Fibroblast of skin of right biceps (primary cell): ENCODE measurements around the gene LRRC58.

ENCODE experiments used
- DNase-seq: peaks from one replicate; pipeline ENCODE4 v3.0.0-alpha.2; 2013

Gene LRRC58

DNA sequence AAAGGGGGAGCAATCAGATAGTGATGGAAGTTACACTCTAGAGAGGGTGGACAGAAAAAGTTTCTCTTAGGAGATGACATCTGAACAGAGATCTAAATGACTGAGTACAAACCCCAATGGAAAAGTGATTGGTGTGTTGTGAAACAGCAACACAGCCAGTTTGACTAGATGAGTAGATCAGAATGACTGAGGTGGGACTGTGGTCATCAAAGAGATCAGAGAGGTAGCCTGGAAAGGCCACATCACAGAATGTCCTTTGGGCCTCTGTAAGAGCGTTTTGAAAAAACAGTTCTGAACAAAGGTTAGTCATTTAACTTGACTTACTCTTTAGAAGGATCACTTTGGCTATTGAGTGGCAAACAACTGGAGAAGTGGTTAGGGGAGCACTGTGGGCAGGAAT lies 10.6 kb downstream of the LRRC58 start:
- DNase-seq = no peak

DNA sequence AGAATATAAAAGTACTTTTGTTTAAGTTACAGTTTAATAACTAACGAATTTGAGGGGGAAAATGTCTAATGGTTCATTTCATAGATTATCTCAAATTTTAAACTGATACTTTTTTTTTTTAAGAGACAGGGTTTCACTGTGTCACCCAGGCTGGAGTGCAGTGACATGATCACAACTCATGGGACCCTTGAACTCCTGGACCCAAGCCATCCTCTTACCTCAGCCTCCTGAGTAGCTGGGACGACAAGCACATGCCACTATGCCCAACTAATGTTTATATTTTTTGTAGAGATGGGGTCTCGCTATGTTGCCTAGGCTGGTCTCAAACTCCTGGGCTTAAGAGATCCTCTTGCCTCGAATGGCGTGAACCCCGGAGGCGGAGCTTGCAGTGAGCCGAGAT lies 16.5 kb downstream of the LRRC58 start:
- no peak for DNase-seq

DNA sequence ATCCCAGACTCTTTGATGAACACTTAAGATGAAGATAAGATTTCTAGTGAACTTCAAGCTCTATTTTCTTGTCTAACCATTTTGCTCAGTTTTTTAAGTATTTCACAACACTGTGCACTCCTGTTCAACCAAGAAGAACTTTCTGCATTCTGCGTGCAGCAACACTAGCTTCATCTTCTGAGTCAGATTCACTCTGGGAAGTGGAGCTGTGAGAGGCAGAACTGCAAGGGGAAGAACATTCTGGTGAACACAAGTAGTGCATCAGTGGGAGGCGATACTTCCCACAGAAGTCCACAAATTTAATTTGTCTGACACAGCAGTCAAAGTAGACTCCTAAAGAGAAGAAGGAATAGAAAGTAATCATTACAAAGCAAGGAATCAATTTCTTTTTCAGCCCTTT lies 18.1 kb downstream of the LRRC58 start:
- DNase-seq = no peak

DNA sequence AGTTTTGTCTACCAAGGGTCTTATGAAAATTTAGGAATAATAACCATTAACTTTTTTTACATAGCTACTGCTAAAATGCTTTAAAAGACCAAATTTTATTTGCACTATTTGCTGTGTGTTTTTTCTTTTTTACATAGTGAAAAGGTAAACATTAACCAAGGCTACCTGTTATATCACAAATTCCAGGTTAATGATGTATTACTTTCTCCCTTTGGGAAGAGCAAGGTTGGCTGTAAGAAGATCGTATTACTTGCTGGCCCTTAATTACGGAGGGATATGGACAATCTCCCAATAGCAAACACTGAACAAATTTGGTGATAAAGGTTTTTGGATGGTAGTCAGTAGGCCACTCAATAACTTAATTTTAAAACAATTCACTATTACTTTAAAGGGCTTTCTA lies 22.4 kb downstream of the LRRC58 start:
- no peak for DNase-seq

DNA sequence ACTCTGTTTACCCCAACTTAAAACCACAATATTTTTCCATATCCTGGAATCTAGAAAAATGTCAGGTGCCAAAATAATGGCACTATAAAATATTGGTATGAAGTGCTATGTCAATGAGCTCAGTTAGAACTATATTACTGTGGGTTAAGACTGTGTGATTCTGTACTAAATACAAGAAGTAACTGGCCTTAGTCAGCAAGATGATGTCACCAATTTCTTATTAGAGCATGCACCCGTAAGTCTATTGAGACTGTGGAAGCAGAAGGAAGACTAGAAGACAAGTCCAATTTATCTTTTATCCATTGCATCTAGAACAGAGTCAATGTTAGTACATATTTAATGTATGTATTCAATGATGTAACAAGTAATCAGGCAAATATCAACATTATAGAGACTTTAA lies 25.0 kb downstream of the LRRC58 start:
- DNase-seq = no peak

DNA sequence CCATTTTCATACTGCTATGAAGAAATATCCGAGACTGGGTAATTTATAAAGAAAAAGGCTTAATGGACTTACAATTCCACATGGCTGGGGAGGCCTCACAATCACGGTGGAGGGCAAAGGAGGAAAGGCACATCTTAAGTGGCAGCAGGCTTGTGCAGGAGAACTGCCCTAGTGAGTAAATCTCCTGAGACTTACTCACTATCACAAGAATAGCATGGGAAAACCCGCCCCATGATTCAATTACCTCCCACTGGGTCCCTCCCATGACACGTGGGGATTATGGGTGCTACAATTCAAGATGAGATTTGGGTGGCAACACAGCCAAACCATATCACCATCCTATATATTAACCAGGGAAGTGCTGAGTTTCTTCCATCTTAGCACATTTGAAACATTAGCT lies 25.4 kb downstream of the LRRC58 start:
- peak; percentile 4 for DNase-seq

DNA sequence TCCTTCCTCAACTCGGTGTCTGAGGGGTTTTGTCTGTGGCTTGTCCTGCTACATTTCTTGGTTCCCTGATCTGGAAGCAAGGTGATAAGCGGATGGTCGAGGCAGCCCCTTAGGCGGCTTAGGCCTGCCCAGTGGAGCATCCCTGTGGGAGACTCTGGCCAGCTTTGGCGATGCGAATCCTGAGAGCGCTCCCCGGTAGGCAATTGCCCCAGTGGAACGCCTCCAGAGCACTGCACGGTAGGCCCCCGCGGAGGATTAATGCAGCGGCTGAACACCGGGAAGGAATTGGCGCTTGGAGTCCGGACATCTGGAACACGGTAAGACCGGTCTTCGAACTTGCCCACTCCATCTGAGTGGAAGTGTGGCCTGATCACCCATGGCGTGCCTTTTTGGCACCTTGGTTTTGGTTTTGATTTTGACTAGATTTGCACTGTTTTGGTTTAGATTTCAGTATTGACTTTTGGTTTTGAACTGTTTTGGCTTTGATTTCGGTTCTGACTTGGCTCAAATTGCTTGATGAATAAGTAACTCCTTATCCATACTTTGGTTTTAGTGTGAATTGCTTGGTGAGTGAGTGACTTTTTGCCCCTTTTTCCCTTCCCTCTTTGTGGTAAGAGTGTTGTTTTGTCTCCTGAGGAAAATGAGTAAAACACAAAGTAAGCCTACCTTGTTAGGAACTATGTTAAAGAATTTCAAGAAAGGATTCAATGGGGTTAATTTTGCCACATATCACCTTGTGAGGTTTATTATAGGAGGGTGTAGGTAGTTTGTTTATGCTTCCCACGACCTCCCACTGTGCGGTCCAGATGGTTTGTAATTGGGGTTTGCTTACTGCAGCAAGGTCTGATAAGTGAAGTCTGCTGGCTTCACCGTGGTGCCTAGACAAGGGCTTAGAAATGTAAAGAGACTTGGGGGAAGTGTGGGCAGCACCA lies 37.0 kb downstream of the LRRC58 start:
- no peak for DNase-seq

DNA sequence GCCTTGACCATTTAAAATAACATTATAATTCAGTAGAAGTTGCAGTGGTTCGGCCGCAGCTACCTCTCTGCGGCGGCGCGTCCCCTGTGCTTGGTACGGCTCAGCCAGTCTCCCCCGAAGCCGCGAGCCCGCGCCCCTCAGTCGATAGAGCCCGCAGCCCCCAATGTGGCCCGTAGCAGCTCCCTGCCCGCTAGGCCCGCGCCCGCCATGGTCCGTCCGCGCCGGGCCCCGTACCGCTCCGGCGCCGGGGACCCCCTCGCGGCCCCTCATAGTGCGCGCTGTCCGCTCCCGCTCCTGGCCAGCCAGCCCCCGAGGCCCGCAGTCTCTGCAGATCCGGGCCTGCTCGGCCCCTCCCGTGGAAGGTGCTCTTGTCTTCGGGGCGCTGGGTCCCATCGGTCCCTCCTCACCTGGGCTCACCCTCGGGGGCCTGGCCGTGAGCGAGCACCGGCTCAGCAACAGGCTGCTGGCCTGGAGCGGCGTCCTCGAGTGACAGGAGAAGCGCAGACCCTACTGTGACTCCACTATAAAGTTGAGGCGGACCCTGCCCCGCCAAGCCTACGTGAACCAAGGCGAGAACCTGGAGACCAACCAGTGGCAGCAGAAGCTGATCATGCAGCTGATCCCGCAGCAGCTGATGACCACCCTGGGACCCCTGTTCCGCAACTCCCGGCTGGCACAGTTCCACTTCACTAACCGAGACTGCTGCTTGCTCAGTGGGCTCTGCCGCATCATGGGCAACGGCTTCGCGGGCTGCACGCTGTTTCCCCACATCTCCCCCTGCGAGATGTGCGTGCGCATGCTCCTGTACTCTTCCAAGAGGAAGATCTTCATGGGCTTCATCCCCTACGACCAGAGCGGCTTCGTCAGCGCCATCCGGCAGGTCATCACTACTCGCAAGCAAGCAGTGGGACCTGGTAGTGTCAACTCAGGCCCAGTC lies 42.4 kb downstream of the LRRC58 start:
- no peak for DNase-seq

DNA sequence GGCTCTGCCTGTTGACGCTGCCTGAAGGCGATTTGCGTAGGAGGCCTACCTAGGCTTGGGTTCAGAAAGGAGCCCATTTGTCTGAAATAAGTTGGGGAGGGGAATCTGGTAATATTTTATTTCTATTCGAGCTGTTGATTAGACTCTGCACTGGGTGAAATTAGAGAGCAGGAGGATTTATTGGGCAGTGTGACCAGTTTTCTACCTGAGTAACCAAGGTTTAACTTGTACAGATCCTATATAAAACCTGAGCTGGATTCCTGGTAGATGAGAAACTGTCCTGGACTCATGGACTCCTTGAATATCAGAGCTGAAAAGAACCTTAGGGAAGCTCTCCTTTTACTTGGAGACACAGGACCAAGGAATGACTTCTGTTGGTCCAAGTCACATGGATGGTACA lies 44.5 kb downstream of the LRRC58 start:
- no peak for DNase-seq

DNA sequence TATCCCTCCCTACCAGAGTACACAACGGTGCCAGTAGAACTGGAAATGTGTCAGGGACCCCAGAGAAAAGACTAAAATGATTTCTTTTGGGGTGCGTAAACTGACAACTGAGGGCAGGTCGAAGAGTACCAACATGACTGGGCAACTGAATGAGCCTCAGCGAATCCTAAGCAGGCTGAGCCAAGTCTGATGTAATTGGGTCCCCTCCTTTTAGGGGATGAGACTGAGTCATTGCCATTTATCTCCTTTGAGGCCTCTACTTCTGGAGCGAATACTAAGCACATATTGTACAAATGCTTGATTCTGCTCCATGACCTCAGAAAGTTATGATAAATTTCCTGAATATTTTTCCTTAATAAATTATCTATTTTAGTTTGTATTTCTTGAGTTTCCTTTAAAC lies 46.8 kb downstream of the LRRC58 start:
- DNase-seq = peak; percentile 29

DNA sequence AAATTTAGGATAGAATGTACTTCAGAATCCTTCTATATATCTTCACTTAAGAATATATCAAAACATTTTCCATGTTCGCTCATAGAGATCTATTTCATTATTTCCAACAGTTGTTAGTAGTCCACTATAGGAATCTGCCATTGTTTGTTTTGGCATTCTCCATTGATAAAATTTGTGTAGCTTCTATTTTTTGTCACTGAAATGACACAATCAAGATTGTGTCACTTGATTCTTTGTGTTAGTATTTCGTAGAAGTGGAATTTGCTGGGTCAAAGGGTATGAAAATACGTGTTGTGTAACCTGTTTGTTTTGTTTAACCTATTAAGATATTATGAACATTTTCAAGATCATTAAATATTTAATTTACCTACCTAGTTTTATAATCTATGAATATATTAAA lies 48.2 kb downstream of the LRRC58 start:
- DNase-seq = no peak

DNA sequence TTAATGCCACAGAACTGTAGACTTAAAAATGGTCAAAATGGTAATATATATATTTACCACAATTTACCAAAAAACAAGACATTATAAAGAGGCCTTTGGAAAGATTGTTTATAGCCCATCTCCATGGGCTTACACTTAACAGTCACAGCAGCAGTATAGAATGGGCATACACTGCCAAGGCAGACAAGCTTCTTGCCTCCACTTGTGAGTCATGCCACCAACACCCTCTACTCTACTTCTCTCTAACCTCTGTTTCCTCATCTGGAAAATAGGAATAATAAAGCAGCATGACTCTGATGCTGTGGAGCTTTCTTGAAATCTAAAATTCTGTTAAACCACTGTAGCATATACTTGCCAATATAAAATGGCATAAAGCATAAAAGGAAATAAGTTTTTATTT lies 49.8 kb downstream of the LRRC58 start:
- DNase-seq = no peak

DNA sequence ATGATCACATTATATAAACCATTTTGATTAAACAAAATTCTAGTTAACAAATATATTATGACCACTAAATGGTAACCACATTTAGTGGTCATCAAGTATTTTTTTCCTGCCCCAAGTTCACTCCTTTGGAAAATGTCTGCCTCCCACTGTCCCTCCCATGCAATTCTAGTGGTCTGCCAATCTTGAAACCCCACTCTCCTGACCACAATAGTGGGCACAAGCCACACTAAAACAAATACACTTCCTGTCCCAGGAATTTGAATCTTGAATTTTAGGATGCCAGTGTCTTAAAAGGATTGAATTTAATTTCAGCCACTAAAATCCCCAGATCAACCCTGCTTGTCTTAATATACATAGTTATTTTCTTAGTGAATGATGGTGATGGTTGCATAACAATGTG lies 50.2 kb downstream of the LRRC58 start:
- DNase-seq = no peak

DNA sequence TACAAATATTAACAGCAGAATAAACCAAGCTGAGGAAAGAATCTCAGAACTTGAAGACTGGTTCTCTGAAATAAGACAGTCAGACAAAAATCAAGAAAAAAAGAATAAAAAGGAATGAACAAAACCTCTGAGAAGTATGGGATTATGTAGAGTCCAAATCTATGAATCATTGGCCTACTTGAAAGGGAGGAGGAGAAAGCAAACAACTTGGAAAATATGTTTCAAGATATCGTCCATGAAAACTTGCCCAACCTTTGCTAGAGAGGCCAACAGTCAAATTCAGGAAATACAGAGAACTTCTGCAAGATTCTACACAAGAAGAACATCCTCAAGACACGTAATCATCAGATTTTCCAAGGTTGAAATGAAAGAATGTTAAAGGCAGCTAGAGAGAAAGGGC lies 57.6 kb downstream of the LRRC58 start:
- DNase-seq = peak; percentile 12

DNA sequence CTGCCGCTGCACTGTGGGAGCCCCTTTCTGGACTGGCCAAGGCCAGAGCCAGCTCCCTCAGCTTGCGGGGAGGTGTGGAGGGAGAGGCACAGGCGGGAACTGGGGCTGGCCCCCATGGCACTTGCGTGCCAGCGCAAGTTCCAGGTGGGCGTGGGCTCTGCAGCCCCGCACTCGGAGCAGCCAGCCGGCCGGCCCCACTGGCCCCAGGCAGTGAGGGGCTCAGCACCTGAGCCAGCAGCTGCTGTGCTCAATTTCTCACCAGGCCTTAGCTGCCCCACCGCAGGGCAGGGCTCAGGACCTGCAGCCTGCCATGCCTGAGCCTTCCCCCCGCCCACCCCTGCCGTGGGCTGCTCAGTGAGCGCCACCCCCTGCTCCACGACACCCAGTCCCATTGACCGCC lies 59.5 kb downstream of the LRRC58 start:
- DNase-seq = no peak

DNA sequence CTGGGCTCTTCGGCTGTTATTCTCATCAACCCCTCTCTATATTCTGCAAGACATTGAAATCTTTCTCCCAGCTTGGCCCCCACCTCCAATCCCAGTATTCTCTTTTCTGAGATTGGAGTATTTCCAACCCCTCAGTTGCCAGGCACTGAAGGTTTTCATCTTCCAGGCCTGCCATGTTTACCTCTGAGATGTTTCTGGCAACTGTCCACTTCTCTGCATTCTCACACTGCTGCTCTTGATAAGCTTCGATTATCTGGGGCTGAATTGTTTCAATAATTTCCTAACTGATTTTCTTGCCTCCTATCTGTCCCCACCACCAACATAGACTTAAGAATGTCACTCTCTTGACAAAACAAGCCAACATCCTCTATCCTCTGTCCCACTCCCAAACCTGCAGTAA lies 62.7 kb downstream of the LRRC58 start:
- DNase-seq = no peak

DNA sequence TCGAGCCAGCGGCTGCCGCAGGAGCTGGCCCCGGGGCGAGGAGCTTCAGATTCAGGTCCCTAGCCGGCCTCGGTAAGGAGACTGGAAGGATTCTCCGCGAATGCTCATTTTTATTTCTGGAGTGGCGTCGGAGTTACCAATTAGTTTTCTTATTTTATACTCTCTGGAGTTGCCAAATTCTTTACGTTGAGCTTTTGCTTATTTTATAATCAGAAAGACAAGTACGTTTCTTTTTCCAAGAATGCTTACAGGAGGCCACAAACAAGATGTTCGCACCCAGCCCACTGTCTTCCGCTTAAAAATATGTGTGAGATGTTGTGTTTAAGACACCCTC lies 63.7 kb downstream of the LRRC58 start:
- DNase-seq = no peak

DNA sequence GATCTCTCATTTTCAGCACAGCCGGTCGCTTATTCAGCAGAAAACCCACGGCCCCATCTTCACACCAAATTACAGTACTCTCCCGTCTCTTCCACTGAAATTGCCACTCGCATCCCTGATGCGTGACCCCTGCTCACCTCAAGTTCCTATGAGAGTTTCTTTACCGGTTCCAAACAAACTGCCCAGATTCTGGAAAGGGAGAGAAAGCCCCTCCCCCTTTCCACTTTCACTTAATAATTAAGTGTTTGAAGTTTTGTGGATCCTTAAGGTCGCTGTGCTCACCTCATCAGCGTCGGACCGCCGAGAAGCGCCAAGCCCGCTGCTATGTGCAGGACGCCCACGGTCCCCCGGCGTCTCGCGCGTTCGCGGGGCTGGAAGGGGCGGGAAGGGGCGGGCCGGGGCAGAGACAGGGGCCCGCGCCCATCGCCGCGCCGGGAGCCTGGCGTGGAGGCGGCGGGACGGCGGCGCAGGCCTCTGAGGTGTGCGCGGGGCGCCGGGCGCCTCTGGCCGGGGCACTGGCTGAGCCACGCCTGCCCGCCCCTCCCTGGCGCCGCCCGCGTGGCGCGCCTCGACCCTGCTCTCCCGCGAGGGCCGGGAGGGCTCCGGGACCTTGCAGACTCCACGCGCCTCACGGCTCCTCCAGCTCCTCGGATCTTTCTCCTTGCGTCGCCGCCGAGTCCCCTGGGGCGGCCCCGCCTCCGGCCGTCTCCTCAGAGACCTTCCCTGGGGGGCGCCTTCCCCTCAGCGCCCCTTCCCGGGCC lies 64.2 kb downstream of the LRRC58 start, which contains the start of gene GPR156:
TSS of gene GPR156 (minus strand) at position 476 of the 761 bp plus-strand sequence. CDS start 41,124 bp downstream, outside the sequence.
- DNase-seq = peak; percentile 43

DNA sequence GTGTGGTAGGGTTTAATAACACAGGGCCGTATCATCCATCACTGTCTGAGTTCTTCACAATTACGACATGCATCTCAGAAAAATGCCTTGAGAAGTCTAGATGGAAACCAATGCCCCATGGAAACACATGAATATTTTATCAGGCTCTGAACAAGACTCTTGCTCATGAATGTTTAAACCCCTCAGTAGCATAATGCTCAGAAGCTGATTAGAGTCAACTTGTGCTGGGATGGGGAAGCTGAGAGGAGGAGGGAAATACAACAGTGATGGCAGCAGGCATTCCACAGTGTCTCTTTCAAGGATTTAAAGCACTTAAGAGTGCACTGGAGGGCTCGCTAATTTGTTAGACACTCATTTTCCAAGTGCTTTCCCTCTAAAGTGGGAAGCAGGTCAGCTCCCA lies 67.9 kb downstream of the LRRC58 start:
- no peak for DNase-seq

DNA sequence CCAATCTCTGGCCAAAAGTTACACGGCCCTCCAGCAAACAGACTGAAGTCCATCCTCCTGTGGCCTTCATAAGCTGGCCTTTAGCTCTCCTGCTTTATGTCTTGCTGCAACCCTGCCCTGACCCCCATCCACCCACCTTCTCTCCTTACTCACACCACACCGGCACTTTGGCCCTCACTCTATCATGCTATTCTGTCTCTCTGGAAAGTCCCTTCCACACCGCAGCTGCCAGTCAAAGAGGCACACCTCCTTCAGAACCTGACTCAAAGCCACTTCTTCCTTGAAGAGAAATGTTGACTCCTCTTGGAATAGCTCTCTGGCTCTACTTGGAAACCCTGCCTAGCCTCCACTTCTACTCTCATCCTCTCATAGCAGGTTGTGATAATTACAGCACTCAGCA lies 68.6 kb downstream of the LRRC58 start:
- no peak for DNase-seq

DNA sequence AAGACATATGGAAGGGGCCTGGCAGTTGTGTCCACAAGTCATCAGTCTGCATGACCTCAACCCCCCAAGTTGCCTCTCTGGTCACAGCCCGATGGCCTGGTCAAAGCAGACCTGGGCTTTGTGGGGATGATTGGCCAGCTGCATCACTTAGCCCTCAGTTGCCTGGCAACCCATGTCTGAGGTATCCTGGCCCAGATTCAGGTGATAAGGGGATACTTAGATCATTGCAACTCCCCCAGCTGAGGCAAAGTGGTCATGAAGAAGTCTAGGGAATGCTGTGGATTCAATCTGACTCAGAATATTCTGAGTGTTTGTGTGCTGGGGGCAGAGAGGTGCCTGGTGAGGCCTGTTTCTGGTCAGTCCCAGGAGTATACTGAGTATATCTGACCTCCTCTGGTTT lies 69.1 kb downstream of the LRRC58 start:
- DNase-seq = no peak

DNA sequence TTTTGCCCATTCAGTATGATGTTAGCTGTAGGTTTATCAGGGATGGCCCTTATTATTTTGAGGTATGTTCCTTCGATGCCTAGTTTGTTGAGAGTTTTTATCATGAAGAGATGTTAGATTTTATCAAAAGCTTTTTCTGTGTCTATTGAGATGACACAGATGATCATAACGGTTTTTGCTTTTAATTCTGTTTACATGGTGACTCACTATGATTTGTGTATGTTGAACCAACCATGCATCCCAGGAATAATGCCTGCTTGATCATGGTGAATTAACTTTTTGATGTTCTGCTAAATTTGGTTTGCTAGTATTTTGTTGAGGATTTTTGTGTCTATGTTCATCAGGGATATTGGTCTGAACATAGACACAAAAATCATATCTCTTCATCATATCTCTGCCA lies 72.4 kb downstream of the LRRC58 start:
- DNase-seq = no peak

DNA sequence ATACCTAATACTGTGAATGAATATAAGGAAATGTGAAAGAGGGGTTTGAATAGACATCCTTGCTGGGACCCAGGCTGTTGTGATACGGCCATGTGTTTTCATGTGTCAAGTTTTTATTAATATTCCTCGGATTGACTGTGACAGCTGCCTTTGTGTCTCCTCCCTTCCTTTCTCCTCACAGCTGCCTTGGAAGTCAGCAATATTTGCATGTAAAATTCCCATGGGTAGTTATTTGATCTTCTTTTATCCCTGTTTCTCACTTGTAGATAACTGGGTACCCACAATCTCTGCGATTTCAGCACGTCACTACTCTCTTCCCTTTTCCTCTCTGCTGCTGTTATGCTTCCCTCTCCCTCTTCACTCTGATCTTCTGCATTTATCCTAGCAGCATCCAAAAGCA lies 73.5 kb downstream of the LRRC58 start:
- DNase-seq = no peak
